Fibroblast of pulmonary artery (primary cell): ENCODE results near the gene CES1.
"Not testable (repeated sequence)": the region's sequence is repeated elsewhere in the genome, so short reads cannot be mapped to it uniquely, and the experiment has no call there.

ENCODE experiments used
- DNase-seq: peaks from one replicate; pipeline ENCODE4 v3.0.0-alpha.2; 2010; ENCODE audit warnings: low read depth
- H3K4me3 ChIP-seq: replicated peaks from 2 replicates; pipeline ENCODE4 v1.5.1; 2011; ENCODE audit warnings: low read depth, mild to moderate bottlenecking, control low read depth, low read length, moderate library complexity
- CTCF ChIP-seq: IDR thresholded peaks from 2 replicates; pipeline ENCODE4 v1.5.1; 2011; ENCODE audit warnings: mild to moderate bottlenecking, control low read depth, low read length, inconsistent platforms; ENCODE audit errors: missing control alignments

Gene CES1

GRCh38 chr16:55779402-55780094 lies 53.3 kb downstream of the CES1 start:
- H3K4me3 ChIP-seq = no peak overlapping the region
- no peak for TF ChIP-seq CTCF
- DNase-seq = no peak

- no peak for TF ChIP-seq CTCF
- no peak overlapping the region for H3K4me3 ChIP-seq
- DNase-seq = no peak
Observed at GRCh38 chr16:55778757-55779156, 54.1 kb downstream of the CES1 start.

GRCh38 chr16:55775857-55776256 lies 57.0 kb downstream of the CES1 start:
- DNase-seq = no peak
- no peak for TF ChIP-seq CTCF
- H3K4me3 ChIP-seq = no peak overlapping the region

- H3K4me3 ChIP-seq = no peak overlapping the region
- TF ChIP-seq CTCF = no peak
- DNase-seq = no peak
Observed at GRCh38 chr16:55773859-55774549, 58.9 kb downstream of the CES1 start.

GRCh38 chr16:55765161-55765560 lies 67.7 kb downstream of the CES1 start:
- H3K4me3 ChIP-seq = no peak overlapping the region
- DNase-seq = no peak
- TF ChIP-seq CTCF = no peak

GRCh38 chr16:55760310-55761001 lies 72.4 kb downstream of the CES1 start:
- no peak for TF ChIP-seq CTCF
- no peak for DNase-seq
- H3K4me3 ChIP-seq = no peak overlapping the region

- not testable (repeated sequence) for DNase-seq, H3K4me3 ChIP-seq
Observed at GRCh38 chr16:55759965-55760309, 73.0 kb downstream of the CES1 start.

GRCh38 chr16:55757595-55758527 lies 75.0 kb downstream of the CES1 start:
- not testable (repeated sequence) for H3K4me3 ChIP-seq, DNase-seq
